Dendritic cell treated with granulocyte-macrophage colony-stimulating factor and Interleukin-4, amounts not matched to agents 40 ng/mL and 50 ng/mL, for 4 days (primary cell): ENCODE measurements around the gene AUTS2.

Source experiments
- H3K27ac Mint-ChIP-seq: one replicate; pipeline ENCODE4 v1.8.0; 2022; ENCODE audit warnings: mild to moderate bottlenecking, mixed read lengths
- H3K27me3 Mint-ChIP-seq: one replicate; pipeline ENCODE4 v1.8.0; 2022; ENCODE audit warnings: mild to moderate bottlenecking, mixed read lengths
- H3K36me3 Mint-ChIP-seq: one replicate; pipeline ENCODE4 v1.8.0; 2022; ENCODE audit warnings: low read depth, mixed read lengths
- H3K4me1 Mint-ChIP-seq: one replicate; pipeline ENCODE4 v1.8.0; 2022; ENCODE audit warnings: low read depth, mixed read lengths
- H3K4me3 Mint-ChIP-seq: one replicate; pipeline ENCODE4 v1.8.0; 2022; ENCODE audit warnings: mild to moderate bottlenecking, moderate library complexity, mixed read lengths
- H3K9me3 Mint-ChIP-seq: one replicate; pipeline ENCODE4 v1.8.0; 2022; ENCODE audit warnings: mixed read lengths
- intact Hi-C: fragments of 100-400 bp; cut with micrococcal nuclease; formaldehyde crosslinking; loops from one replicate; pipeline ENCODE4 v1.15.0; 2022

AUTS2 gene

GRCh38 chr7:70052691-70053090 lies 454.4 kb downstream of the AUTS2 start:
- Mint-ChIP-seq H3K4me3 (no peak overlapping the region), H3K36me3 (no peaks in the 10 kb centered on the region), H3K4me1 (no peaks in the 10 kb centered on the region), H3K27me3 (no peaks in the 10 kb centered on the region), H3K27ac (no peak overlapping the region), H3K9me3 (no peaks in the 10 kb centered on the region)
- intact Hi-C loops: no loop called here

- H3K36me3 Mint-ChIP-seq: no peaks in the 10 kb centered on the region
- no peak overlapping the region for H3K27ac Mint-ChIP-seq
- no peak overlapping the region for H3K4me3 Mint-ChIP-seq
- no peaks in the 10 kb centered on the region for H3K27me3 Mint-ChIP-seq
- no peaks in the 10 kb centered on the region for H3K4me1 Mint-ChIP-seq
- no peaks in the 10 kb centered on the region for H3K9me3 Mint-ChIP-seq
- intact Hi-C loops: no loop called here
Observed at GRCh38 chr7:70053421-70053820, 455.1 kb downstream of the AUTS2 start.

- H3K4me3 Mint-ChIP-seq: no peak overlapping the region
- no peaks in the 10 kb centered on the region for H3K9me3 Mint-ChIP-seq
- intact Hi-C loops: no loop called here
- H3K27ac Mint-ChIP-seq: no peak overlapping the region
- no peaks in the 10 kb centered on the region for H3K4me1 Mint-ChIP-seq
- H3K36me3 Mint-ChIP-seq: no peaks in the 10 kb centered on the region
- no peaks in the 10 kb centered on the region for H3K27me3 Mint-ChIP-seq
Observed at GRCh38 chr7:70053989-70054388, 455.7 kb downstream of the AUTS2 start.

- intact Hi-C loops: no loop called here
- no peak overlapping the region for H3K27ac Mint-ChIP-seq
- no peak overlapping the region for H3K4me3 Mint-ChIP-seq
- no peaks in the 10 kb centered on the region for H3K4me1 Mint-ChIP-seq
- H3K27me3 Mint-ChIP-seq: no peaks in the 10 kb centered on the region
- H3K9me3 Mint-ChIP-seq: no peaks in the 10 kb centered on the region
- H3K36me3 Mint-ChIP-seq: no peaks in the 10 kb centered on the region
Observed at GRCh38 chr7:70056363-70056762, 458.1 kb downstream of the AUTS2 start.

GRCh38 chr7:70060298-70061068 lies 462.2 kb downstream of the AUTS2 start:
- Mint-ChIP-seq H3K36me3 (no peaks in the 10 kb centered on the region), H3K9me3 (no peaks in the 10 kb centered on the region), H3K27me3 (no peaks in the 10 kb centered on the region), H3K4me1 (no peaks in the 10 kb centered on the region), H3K4me3 (no peak overlapping the region), H3K27ac (no peak overlapping the region)
- intact Hi-C loops: no loop called here

- no peak overlapping the region for H3K4me3 Mint-ChIP-seq
- H3K36me3 Mint-ChIP-seq: no peaks in the 10 kb centered on the region
- intact Hi-C loops: no loop called here
- H3K4me1 Mint-ChIP-seq: no peaks in the 10 kb centered on the region
- no peak overlapping the region for H3K27ac Mint-ChIP-seq
- H3K9me3 Mint-ChIP-seq: no peaks in the 10 kb centered on the region
- H3K27me3 Mint-ChIP-seq: no peaks in the 10 kb centered on the region
Observed at GRCh38 chr7:70063371-70063770, 465.1 kb downstream of the AUTS2 start.

- Mint-ChIP-seq H3K27me3 (no peaks in the 10 kb centered on the region), H3K4me1 (no peaks in the 10 kb centered on the region), H3K27ac (no peak overlapping the region), H3K36me3 (no peaks in the 10 kb centered on the region), H3K9me3 (no peaks in the 10 kb centered on the region), H3K4me3 (no peak overlapping the region)
- intact Hi-C loops: no loop called here
Observed at GRCh38 chr7:70063927-70064326, 465.7 kb downstream of the AUTS2 start.

GRCh38 chr7:70066844-70067243 lies 468.6 kb downstream of the AUTS2 start:
- Mint-ChIP-seq H3K4me1 (no peaks in the 10 kb centered on the region), H3K36me3 (no peaks in the 10 kb centered on the region), H3K4me3 (no peak overlapping the region), H3K27me3 (no peaks in the 10 kb centered on the region), H3K9me3 (no peaks in the 10 kb centered on the region), H3K27ac (no peak overlapping the region)
- intact Hi-C loops: no loop called here

- no peak overlapping the region for H3K4me3 Mint-ChIP-seq
- H3K4me1 Mint-ChIP-seq: no peaks in the 10 kb centered on the region
- H3K36me3 Mint-ChIP-seq: no peaks in the 10 kb centered on the region
- no peak overlapping the region for H3K27ac Mint-ChIP-seq
- intact Hi-C loops: no loop called here
- H3K9me3 Mint-ChIP-seq: no peaks in the 10 kb centered on the region
- no peaks in the 10 kb centered on the region for H3K27me3 Mint-ChIP-seq
Observed at GRCh38 chr7:70068531-70068930, 470.3 kb downstream of the AUTS2 start.

GRCh38 chr7:70069977-70070376 lies 471.7 kb downstream of the AUTS2 start:
- H3K9me3 Mint-ChIP-seq: no peaks in the 10 kb centered on the region
- no peaks in the 10 kb centered on the region for H3K36me3 Mint-ChIP-seq
- no peak overlapping the region for H3K27ac Mint-ChIP-seq
- no peaks in the 10 kb centered on the region for H3K4me1 Mint-ChIP-seq
- intact Hi-C loops: no loop called here
- no peak overlapping the region for H3K4me3 Mint-ChIP-seq
- no peaks in the 10 kb centered on the region for H3K27me3 Mint-ChIP-seq

- intact Hi-C loops: no loop called here
Observed at GRCh38 chr7:70071766-70072165, 473.5 kb downstream of the AUTS2 start.

GRCh38 chr7:70072220-70072619 lies 473.9 kb downstream of the AUTS2 start:
- no peaks in the 10 kb centered on the region for H3K9me3 Mint-ChIP-seq
- no peaks in the 10 kb centered on the region for H3K36me3 Mint-ChIP-seq
- H3K4me3 Mint-ChIP-seq: no peak overlapping the region
- intact Hi-C loops: no loop called here
- no peak overlapping the region for H3K27ac Mint-ChIP-seq
- H3K4me1 Mint-ChIP-seq: no peaks in the 10 kb centered on the region
- H3K27me3 Mint-ChIP-seq: no peaks in the 10 kb centered on the region

More at GRCh38 chr7:70071766-70072165, 473.5 kb downstream of the AUTS2 start:
- H3K9me3 Mint-ChIP-seq: no peaks in the 10 kb centered on the region
- H3K4me3 Mint-ChIP-seq: no peak overlapping the region
- H3K4me1 Mint-ChIP-seq: no peaks in the 10 kb centered on the region
- no peak overlapping the region for H3K27ac Mint-ChIP-seq
- H3K36me3 Mint-ChIP-seq: no peaks in the 10 kb centered on the region
- H3K27me3 Mint-ChIP-seq: no peaks in the 10 kb centered on the region

GRCh38 chr7:70076325-70076724 lies 478.1 kb downstream of the AUTS2 start:
- intact Hi-C loops: no loop called here
- Mint-ChIP-seq H3K27ac (no peak overlapping the region), H3K9me3 (no peaks in the 10 kb centered on the region), H3K36me3 (no peaks in the 10 kb centered on the region), H3K27me3 (no peaks in the 10 kb centered on the region), H3K4me3 (no peak overlapping the region), H3K4me1 (no peaks in the 10 kb centered on the region)

- intact Hi-C loops: no loop called here
- Mint-ChIP-seq H3K4me3 (no peak overlapping the region), H3K27ac (no peak overlapping the region), H3K9me3 (peaks cover 10% of the 10 kb centered on the region), H3K4me1 (no peaks in the 10 kb centered on the region), H3K27me3 (no peaks in the 10 kb centered on the region), H3K36me3 (no peaks in the 10 kb centered on the region)
Observed at GRCh38 chr7:70082099-70082611, 483.9 kb downstream of the AUTS2 start.

GRCh38 chr7:70091362-70091761 lies 493.1 kb downstream of the AUTS2 start:
- no peaks in the 10 kb centered on the region for H3K27me3 Mint-ChIP-seq
- no peaks in the 10 kb centered on the region for H3K9me3 Mint-ChIP-seq
- H3K27ac Mint-ChIP-seq: no peak overlapping the region
- no peaks in the 10 kb centered on the region for H3K4me1 Mint-ChIP-seq
- no peak overlapping the region for H3K4me3 Mint-ChIP-seq
- intact Hi-C loops: no loop called here
- H3K36me3 Mint-ChIP-seq: no peaks in the 10 kb centered on the region
